Posterior cingulate gyrus (tissue), 11 donors: ENCODE results near the gene FSTL4.

Experiments used
- DNase-seq, 10 donors: peaks; one replicate each; pipeline versions ENCODE4 v3.0.0 to v3.0.0-alpha.2; 2020 to 2021; ENCODE audit warnings: mixed read lengths in 3 of 10
- intact Hi-C: fragments of 100-400 bp; cut with DNase I; formaldehyde crosslinking; loops from one replicate; pipeline ENCODE4 v1.15.1; 2023

Gene FSTL4

GRCh38 chr5:133363807-133364587 lies 248.3 kb downstream of the FSTL4 start:
- intact Hi-C loops = no loop called here
- no peak for DNase-seq

- DNase-seq = no peak
- intact Hi-C loops = no loop called here
Observed at GRCh38 chr5:133362438-133362837, 249.9 kb downstream of the FSTL4 start.

GRCh38 chr5:133361922-133362321 lies 250.4 kb downstream of the FSTL4 start:
- intact Hi-C loops = no loop called here
- no peak for DNase-seq

GRCh38 chr5:133360693-133361472 lies 251.5 kb downstream of the FSTL4 start:
- intact Hi-C loops = no loop called here
- DNase-seq = no peak

- no peak for DNase-seq
- intact Hi-C loops = no loop called here
Observed at GRCh38 chr5:133359861-133360260, 252.5 kb downstream of the FSTL4 start.

- no peak for DNase-seq
- intact Hi-C loops = no loop called here
Observed at GRCh38 chr5:133358271-133358670, 254.1 kb downstream of the FSTL4 start.

GRCh38 chr5:133357758-133358157 lies 254.6 kb downstream of the FSTL4 start:
- intact Hi-C loops = no loop called here

GRCh38 chr5:133356984-133357421 lies 255.3 kb downstream of the FSTL4 start:
- intact Hi-C loops = no loop called here
- DNase-seq = no peak

More at GRCh38 chr5:133357758-133358157, 254.6 kb downstream of the FSTL4 start:
- no peak for DNase-seq

- intact Hi-C loops = no loop called here
- no peak for DNase-seq
Observed at GRCh38 chr5:133356396-133356983, 255.9 kb downstream of the FSTL4 start.

GRCh38 chr5:133354323-133355185 lies 257.8 kb downstream of the FSTL4 start:
- intact Hi-C loops = no loop called here
- DNase-seq = no peak

GRCh38 chr5:133353741-133354140 lies 258.6 kb downstream of the FSTL4 start:
- intact Hi-C loops = no loop called here
- DNase-seq = no peak

GRCh38 chr5:133348406-133348805 lies 263.9 kb downstream of the FSTL4 start:
- intact Hi-C loops = no loop called here
- DNase-seq = peak in 1 of 10 donors; percentile 38

- peak in 1 of 10 donors; percentile 61 for DNase-seq
- intact Hi-C loops = no loop called here
Observed at GRCh38 chr5:133347039-133347438, 265.3 kb downstream of the FSTL4 start.

GRCh38 chr5:133344266-133344665 lies 268.1 kb downstream of the FSTL4 start:
- intact Hi-C loops = no loop called here
- peak in 1 of 10 donors; percentile 9 for DNase-seq

- intact Hi-C loops = no loop called here
- DNase-seq = peak in 1 of 10 donors; percentile 40
Observed at GRCh38 chr5:133343196-133343595, 269.1 kb downstream of the FSTL4 start.

- peak in 1 of 10 donors; percentile 63 for DNase-seq
- intact Hi-C loops = no loop called here
Observed at GRCh38 chr5:133341915-133342710, 270.2 kb downstream of the FSTL4 start.

- intact Hi-C loops = no loop called here
- peak in 1 of 10 donors; percentile 61 for DNase-seq
Observed at GRCh38 chr5:133341296-133341695, 271.0 kb downstream of the FSTL4 start.

- intact Hi-C loops = no loop called here
- peak in 1 of 10 donors; percentile 70 for DNase-seq
Observed at GRCh38 chr5:133340822-133341221, 271.5 kb downstream of the FSTL4 start.

- DNase-seq = peak in 1 of 10 donors; percentile 52
- intact Hi-C loops = no loop called here
Observed at GRCh38 chr5:133340002-133340755, 272.2 kb downstream of the FSTL4 start.
